Activated T-helper 17 cell treated with anti-CD3 and anti-CD28 coated beads, Interleukin-2, amount 50 U/mL, for 72 hours (primary cell): ENCODE data around the gene ROPN1B. TPM values are rescaled to one million over a fixed set of nuclear protein-coding genes. Genes with fewer than 3 reads are reported as not detected.

Source experiments
- ATAC-seq: fragments of 150-1000 bp; cut with Tn5 transposase; replicated peaks from 2 replicates; pipeline ENCODE4 v1.10.0; 2021; ENCODE audit warnings: mild to moderate bottlenecking, moderate library complexity
- H3K27ac Mint-ChIP-seq: one replicate; pipeline ENCODE4 v1.8.0; 2022; ENCODE audit warnings: mixed read lengths
- H3K27me3 Mint-ChIP-seq: one replicate; pipeline ENCODE4 v1.8.0; 2022; ENCODE audit warnings: mixed read lengths
- H3K36me3 Mint-ChIP-seq: one replicate; pipeline ENCODE4 v1.8.0; 2022; ENCODE audit warnings: low read depth, mild to moderate bottlenecking, mixed read lengths
- H3K4me1 Mint-ChIP-seq: one replicate; pipeline ENCODE4 v1.8.0; 2022; ENCODE audit warnings: mixed read lengths
- H3K4me3 Mint-ChIP-seq: one replicate; pipeline ENCODE4 v1.8.0; 2022; ENCODE audit warnings: mild to moderate bottlenecking, mixed read lengths
- H3K9me3 Mint-ChIP-seq: one replicate; pipeline ENCODE4 v1.8.0; 2022; ENCODE audit warnings: mixed read lengths
- total RNA-seq, 2 donors: library from RNA; stranded (reverse); gene quantifications; one replicate each; pipeline ENCODE4 v1.2.3, GENCODE V29; 2022

ROPN1B gene
- total RNA-seq, 2 donors from 2014 or later, result not detected

DNA sequence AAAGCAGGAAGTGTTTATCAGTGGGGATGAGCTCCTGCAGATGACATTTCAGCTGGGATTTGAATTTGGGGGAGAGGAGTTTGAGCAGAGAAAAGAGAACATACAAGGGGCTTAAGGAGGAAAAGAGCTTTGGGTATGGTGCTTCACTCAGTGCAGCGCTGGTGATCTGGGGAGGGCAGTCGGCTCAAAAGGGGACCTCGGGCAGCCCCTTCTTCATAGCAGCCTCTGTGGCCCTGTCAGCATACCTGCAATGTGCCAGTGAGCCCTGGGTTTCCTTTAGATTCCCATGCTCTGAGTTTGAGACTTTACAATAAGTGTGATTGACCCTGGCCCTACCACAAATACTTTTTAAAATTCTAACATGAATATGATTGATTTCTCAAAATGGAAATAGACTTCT lies 40.2 kb downstream of the ROPN1B start:
- ATAC-seq, result no peak
- Mint-ChIP-seq H3K27me3 (no peaks in the 10 kb centered on the region), H3K4me1 (peaks cover 3% of the 10 kb centered on the region), H3K27ac (no peak overlapping the region), H3K9me3 (no peaks in the 10 kb centered on the region), H3K36me3 (peaks cover 43% of the 10 kb centered on the region), H3K4me3 (no peak overlapping the region)

DNA sequence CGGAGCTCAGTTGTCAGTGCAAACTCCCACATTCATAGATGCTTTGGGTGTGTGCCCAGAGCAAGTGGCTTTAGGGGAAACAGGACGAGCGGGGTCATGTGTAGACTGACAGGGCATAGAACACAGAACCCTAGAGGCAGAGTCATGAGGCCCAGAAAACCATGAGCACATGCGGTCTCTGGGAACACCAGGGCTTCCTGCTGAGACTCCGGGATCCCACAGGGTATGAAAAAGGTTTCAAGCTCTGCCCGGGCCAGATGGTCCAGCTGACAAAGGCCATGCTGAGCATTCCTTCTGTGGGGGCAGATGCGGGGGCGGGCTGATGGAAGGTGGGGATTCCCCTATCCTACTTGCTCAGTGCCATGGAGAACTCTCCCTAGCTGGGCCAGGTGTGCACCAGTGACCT lies 44.8 kb downstream of the ROPN1B start:
- H3K4me3 Mint-ChIP-seq, result no peak overlapping the region
- H3K27ac Mint-ChIP-seq, result no peak overlapping the region
- peaks cover 60% of the 10 kb centered on the region for H3K36me3 Mint-ChIP-seq
- no peaks in the 10 kb centered on the region for H3K9me3 Mint-ChIP-seq
- ATAC-seq, result no peak
- peaks cover 3% of the 10 kb centered on the region for H3K4me1 Mint-ChIP-seq
- no peaks in the 10 kb centered on the region for H3K27me3 Mint-ChIP-seq

DNA sequence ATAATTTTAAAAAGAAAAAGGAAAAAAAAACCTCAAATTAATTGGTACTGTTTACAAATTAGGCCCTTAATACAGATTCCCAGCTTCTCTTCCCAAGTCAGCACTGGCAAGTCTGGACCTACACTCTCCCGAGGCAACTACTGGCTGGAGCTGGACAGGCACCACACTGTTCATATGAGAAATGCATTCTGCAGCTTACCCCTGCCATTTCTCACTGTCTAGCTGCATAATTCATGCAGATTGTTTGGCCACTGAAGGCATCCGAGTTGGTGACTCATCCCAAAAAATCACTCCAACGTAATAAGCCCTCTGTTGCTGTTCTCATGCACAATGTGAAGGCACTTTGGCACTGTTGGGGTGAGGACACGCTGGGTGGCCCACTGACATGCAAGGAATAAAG lies 45.3 kb downstream of the ROPN1B start:
- Mint-ChIP-seq H3K4me1 (peaks cover 3% of the 10 kb centered on the region), H3K27ac (peak overlapping the region; percentile 45), H3K4me3 (no peak overlapping the region), H3K27me3 (no peaks in the 10 kb centered on the region), H3K9me3 (no peaks in the 10 kb centered on the region), H3K36me3 (peaks cover 55% of the 10 kb centered on the region)
- ATAC-seq, result no peak

GRCh38 chr3:126015075-126015474 lies 46.1 kb downstream of the ROPN1B start:
- H3K4me1 Mint-ChIP-seq, result peaks cover 3% of the 10 kb centered on the region
- ATAC-seq, result no peak
- H3K9me3 Mint-ChIP-seq, result no peaks in the 10 kb centered on the region
- no peaks in the 10 kb centered on the region for H3K27me3 Mint-ChIP-seq
- no peak overlapping the region for H3K4me3 Mint-ChIP-seq
- peaks cover 55% of the 10 kb centered on the region for H3K36me3 Mint-ChIP-seq
- H3K27ac Mint-ChIP-seq, result no peak overlapping the region

DNA sequence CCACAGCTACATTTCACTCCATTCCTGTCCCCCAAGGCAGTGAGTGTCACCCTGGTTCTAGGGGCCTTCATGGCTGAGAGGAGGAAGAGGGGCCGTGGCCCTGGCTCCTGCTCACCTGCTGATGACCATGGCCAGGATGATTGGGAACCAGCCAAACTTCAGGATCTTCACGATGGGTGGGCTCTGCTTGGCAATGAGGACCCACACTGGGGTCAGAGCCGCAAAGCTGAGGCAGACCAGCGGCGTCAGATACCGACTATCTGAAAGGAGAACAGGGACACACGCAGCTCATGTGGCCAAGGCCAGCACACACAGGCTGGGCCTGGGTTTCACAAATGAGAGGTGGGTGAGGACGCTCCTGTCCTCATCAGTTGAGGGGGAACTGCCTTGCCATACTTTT lies 47.6 kb downstream of the ROPN1B start:
- H3K36me3 Mint-ChIP-seq, result peaks cover 45% of the 10 kb centered on the region
- no peaks in the 10 kb centered on the region for H3K9me3 Mint-ChIP-seq
- H3K27ac Mint-ChIP-seq, result peak overlapping the region; percentile 20
- peaks cover 3% of the 10 kb centered on the region for H3K4me1 Mint-ChIP-seq
- no peaks in the 10 kb centered on the region for H3K27me3 Mint-ChIP-seq
- ATAC-seq, result no peak
- H3K4me3 Mint-ChIP-seq, result no peak overlapping the region

- no peak overlapping the region for H3K4me3 Mint-ChIP-seq
- peaks cover 3% of the 10 kb centered on the region for H3K4me1 Mint-ChIP-seq
- ATAC-seq, result no peak
Measured at GRCh38 chr3:126017362-126017761, 48.4 kb downstream of the ROPN1B start.

DNA sequence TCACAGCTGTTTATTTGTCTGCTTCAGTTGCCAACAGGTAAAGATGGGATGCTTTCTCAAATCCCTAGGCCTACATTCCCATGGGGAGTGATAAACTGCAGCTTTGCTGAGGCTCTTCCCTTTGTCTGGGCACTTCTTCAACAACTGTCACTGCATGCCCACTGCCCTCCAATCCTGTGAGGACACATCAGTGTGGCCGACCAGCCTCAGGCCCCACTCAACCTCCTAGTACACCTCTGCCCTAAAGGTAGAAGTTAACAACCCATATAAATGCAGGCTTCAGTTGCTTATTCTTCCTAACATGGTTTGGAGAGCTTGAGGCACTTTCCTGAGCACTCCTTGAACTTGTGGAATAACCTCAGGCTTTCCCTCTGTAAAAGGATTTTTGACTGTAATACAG lies 49.6 kb downstream of the ROPN1B start:
- no peaks in the 10 kb centered on the region for H3K9me3 Mint-ChIP-seq
- no peaks in the 10 kb centered on the region for H3K4me1 Mint-ChIP-seq
- ATAC-seq, result no peak
- no peaks in the 10 kb centered on the region for H3K27me3 Mint-ChIP-seq
- peaks cover 36% of the 10 kb centered on the region for H3K36me3 Mint-ChIP-seq
- no peak overlapping the region for H3K4me3 Mint-ChIP-seq
- peak overlapping the region; percentile 38 for H3K27ac Mint-ChIP-seq

More at GRCh38 chr3:126017362-126017761, 48.4 kb downstream of the ROPN1B start:
- Mint-ChIP-seq H3K9me3 (no peaks in the 10 kb centered on the region), H3K27ac (peak overlapping the region; percentile 20), H3K36me3 (peaks cover 44% of the 10 kb centered on the region), H3K27me3 (no peaks in the 10 kb centered on the region)

DNA sequence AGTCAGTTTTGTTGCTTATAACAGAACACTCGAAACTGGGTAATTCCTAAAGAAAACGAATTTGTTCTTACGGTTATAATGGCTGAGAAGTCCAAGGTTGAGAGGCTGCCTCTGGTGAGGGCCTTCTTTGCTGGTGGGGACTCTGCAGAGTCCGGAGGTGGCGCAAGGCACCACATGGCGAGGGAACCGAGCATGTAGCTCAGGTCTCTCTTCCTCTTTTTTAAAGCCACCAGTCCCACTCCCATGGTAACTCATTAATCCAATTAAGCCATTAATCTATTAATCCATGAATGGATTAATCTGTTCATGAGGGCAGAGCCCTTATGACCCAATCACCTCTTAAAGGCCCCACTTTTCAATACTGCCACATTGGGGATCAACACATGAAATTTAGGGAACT lies 50.0 kb downstream of the ROPN1B start:
- Mint-ChIP-seq H3K4me1 (no peaks in the 10 kb centered on the region), H3K9me3 (no peaks in the 10 kb centered on the region), H3K27ac (no peak overlapping the region), H3K27me3 (no peaks in the 10 kb centered on the region), H3K4me3 (no peak overlapping the region), H3K36me3 (peaks cover 32% of the 10 kb centered on the region)
- no peak for ATAC-seq

DNA sequence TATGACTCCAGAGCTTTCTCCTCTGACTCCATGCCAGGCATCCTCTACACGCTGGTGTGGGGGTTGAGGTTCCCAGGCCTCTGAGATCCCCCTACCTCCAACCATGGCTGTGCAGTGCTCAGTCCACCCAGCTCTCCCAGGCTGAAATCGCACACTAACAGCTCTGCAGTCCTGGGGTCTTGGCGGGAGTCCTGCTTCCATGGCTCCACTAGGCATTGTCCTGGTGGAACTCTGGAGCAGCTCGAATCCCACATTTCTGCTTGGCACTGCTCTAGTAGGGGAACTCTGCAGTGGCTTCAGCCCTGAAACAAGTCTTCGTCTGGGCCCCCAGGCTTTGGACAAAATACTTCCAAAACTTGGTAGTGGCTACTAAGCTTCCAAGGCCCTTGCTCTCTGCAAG lies 50.7 kb downstream of the ROPN1B start:
- no peak overlapping the region for H3K4me3 Mint-ChIP-seq

DNA sequence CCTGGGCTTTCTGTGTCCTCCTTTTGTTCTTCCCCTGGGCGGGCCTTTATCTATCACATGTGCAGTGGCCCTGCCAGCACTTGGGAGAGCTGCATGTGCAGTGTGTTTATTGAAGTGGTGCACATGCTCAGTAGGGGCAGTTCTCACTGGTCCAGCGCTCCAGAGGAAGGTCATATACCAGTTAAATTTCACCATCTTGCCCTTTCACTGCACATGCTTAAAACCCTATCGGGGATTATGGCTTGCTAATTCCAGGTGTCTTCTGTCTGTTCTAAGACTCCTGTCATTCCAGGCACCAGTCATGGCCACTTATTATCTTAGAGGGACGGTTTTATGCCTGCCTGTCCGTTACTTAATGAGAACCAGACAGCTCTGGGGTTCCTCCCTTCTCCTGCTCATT lies 52.2 kb downstream of the ROPN1B start:
- no peak overlapping the region for H3K27ac Mint-ChIP-seq
- peaks cover 12% of the 10 kb centered on the region for H3K36me3 Mint-ChIP-seq
- no peaks in the 10 kb centered on the region for H3K4me1 Mint-ChIP-seq
- no peak overlapping the region for H3K4me3 Mint-ChIP-seq
- no peaks in the 10 kb centered on the region for H3K27me3 Mint-ChIP-seq
- H3K9me3 Mint-ChIP-seq, result no peaks in the 10 kb centered on the region
- no peak for ATAC-seq

More for the DNA sequence above, 50.7 kb downstream of the ROPN1B start:
- H3K36me3 Mint-ChIP-seq, result peaks cover 25% of the 10 kb centered on the region
- H3K4me1 Mint-ChIP-seq, result no peaks in the 10 kb centered on the region
- H3K27me3 Mint-ChIP-seq, result no peaks in the 10 kb centered on the region
- no peaks in the 10 kb centered on the region for H3K9me3 Mint-ChIP-seq
- H3K27ac Mint-ChIP-seq, result no peak overlapping the region
- ATAC-seq, result no peak

- Mint-ChIP-seq H3K4me1 (peaks cover 4% of the 10 kb centered on the region), H3K27ac (no peak overlapping the region), H3K9me3 (no peaks in the 10 kb centered on the region), H3K27me3 (no peaks in the 10 kb centered on the region), H3K4me3 (no peak overlapping the region), H3K36me3 (peaks cover 11% of the 10 kb centered on the region)
- ATAC-seq, result no peak
Measured at GRCh38 chr3:126021702-126022101, 52.7 kb downstream of the ROPN1B start.

- H3K9me3 Mint-ChIP-seq, result peaks cover 7% of the 10 kb centered on the region
- no peak overlapping the region for H3K27ac Mint-ChIP-seq
- peaks cover 18% of the 10 kb centered on the region for H3K36me3 Mint-ChIP-seq
- H3K4me3 Mint-ChIP-seq, result no peak overlapping the region
- no peaks in the 10 kb centered on the region for H3K27me3 Mint-ChIP-seq
- H3K4me1 Mint-ChIP-seq, result peaks cover 14% of the 10 kb centered on the region
- no peak for ATAC-seq
Measured at GRCh38 chr3:126022741-126023359, 53.9 kb downstream of the ROPN1B start.

DNA sequence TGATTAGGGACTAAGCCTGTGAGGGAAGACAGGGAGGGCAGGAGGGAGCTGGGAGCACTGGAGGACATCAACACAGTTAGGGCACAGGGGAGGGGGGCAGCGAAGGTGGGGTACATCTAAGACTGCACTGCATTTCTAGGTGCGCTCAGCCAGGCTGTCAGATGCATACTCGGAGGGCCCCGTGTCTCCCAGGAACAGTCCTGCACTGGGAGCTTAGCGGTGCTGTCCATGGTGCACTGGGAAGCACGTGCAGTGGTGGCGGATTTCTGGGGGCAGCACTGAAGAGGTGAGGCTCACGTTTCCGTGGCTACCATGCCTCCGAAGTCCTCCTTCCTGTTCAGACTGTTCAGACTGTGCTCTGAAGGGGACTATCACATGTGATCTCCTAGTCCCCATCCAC lies 54.4 kb downstream of the ROPN1B start:
- no peak overlapping the region for H3K4me3 Mint-ChIP-seq
- peaks cover 21% of the 10 kb centered on the region for H3K36me3 Mint-ChIP-seq
- peaks cover 8% of the 10 kb centered on the region for H3K9me3 Mint-ChIP-seq
- H3K4me1 Mint-ChIP-seq, result peaks cover 14% of the 10 kb centered on the region
- H3K27ac Mint-ChIP-seq, result no peak overlapping the region
- H3K27me3 Mint-ChIP-seq, result no peaks in the 10 kb centered on the region
- no peak for ATAC-seq

GRCh38 chr3:126024049-126024854 lies 55.3 kb downstream of the ROPN1B start:
- Mint-ChIP-seq H3K27me3 (no peaks in the 10 kb centered on the region), H3K9me3 (peaks cover 8% of the 10 kb centered on the region), H3K4me1 (peaks cover 14% of the 10 kb centered on the region), H3K4me3 (no peak overlapping the region), H3K27ac (no peak overlapping the region), H3K36me3 (peaks cover 30% of the 10 kb centered on the region)
- no peak for ATAC-seq

GRCh38 chr3:126025116-126025729 lies 56.2 kb downstream of the ROPN1B start:
- no peaks in the 10 kb centered on the region for H3K27me3 Mint-ChIP-seq
- H3K4me1 Mint-ChIP-seq, result peaks cover 14% of the 10 kb centered on the region
- peak overlapping the region; percentile 14 for H3K27ac Mint-ChIP-seq
- H3K9me3 Mint-ChIP-seq, result peaks cover 8% of the 10 kb centered on the region
- no peak for ATAC-seq
- peaks cover 35% of the 10 kb centered on the region for H3K36me3 Mint-ChIP-seq
- H3K4me3 Mint-ChIP-seq, result no peak overlapping the region
